LNCaP clone FGC (cell line): Measurements from ENCODE around the gene TEX28.

Experiments
- DNase-seq: peaks from one replicate; pipeline ENCODE4 v3.0.0-alpha.2; 2011; ENCODE audit warnings: low read depth
- H3K4me3 ChIP-seq: 2 replicates; pipeline ENCODE4 v1.5.1; 2011; ENCODE audit warnings: mild to moderate bottlenecking, low read depth, low read length, control low read depth
- CTCF ChIP-seq: IDR thresholded peaks from 2 replicates; pipeline ENCODE4 v1.5.1; 2012; ENCODE audit warnings: mild to moderate bottlenecking; ENCODE audit not compliant: control insufficient read depth, insufficient read depth; ENCODE audit errors: extremely low read depth

The TEX28 gene

GRCh38 chrX:154310616-154311536, 16.0 kb upstream of the TEX28 start:
- no peak for TF ChIP-seq CTCF
- no peak overlapping the region for H3K4me3 ChIP-seq
- no peak for DNase-seq

GRCh38 chrX:154309041-154309775, 14.3 kb upstream of the TEX28 start:
- no peak for TF ChIP-seq CTCF
- no peak overlapping the region for H3K4me3 ChIP-seq
- DNase-seq, result no peak

- H3K4me3 ChIP-seq, result no peak overlapping the region
- DNase-seq, result no peak
- peak; percentile 62 for TF ChIP-seq CTCF
Measured at GRCh38 chrX:154308108-154308946, 13.4 kb upstream of the TEX28 start.

GRCh38 chrX:154307202-154307601, 12.3 kb upstream of the TEX28 start:
- no peak overlapping the region for H3K4me3 ChIP-seq
- TF ChIP-seq CTCF, result no peak
- no peak for DNase-seq

GRCh38 chrX:154305541-154306205, 10.7 kb upstream of the TEX28 start:
- TF ChIP-seq CTCF, result no peak
- peak; percentile 14 for DNase-seq
- H3K4me3 ChIP-seq, result no peak overlapping the region

- no peak for DNase-seq
- TF ChIP-seq CTCF, result no peak
Measured at GRCh38 chrX:154304846-154305245, 9.9 kb upstream of the TEX28 start.

More at GRCh38 chrX:154304846-154305245, 9.9 kb upstream of the TEX28 start:
- no peak overlapping the region for H3K4me3 ChIP-seq
